Gastrocnemius medialis (tissue), 4 donors: ENCODE results near the gene PEX5L.

Experiments
- CTCF ChIP-seq, 5 experiments: fragments of 450-650 bp in 3 of 5; fragments of 200-600 bp in 2 of 5; sonication (generic) in 2 of 5; IDR thresholded peaks in 4 of 5; conservative IDR thresholded peaks in 1 of 5; 1 replicate in 4 of 5; 2 replicates in 1 of 5; pipeline ENCODE4 v1.5.1; 2016 to 2019; ENCODE audit warnings: antibody characterized with exemption in 5 of 5, mild to moderate bottlenecking in 3 of 5, moderate library complexity in 3 of 5
- POLR2A ChIP-seq, 2 donors: fragments of 450-650 bp; IDR thresholded peaks; one replicate each; pipeline ENCODE4 v1.6.1; 2017; ENCODE audit warnings: antibody characterized with exemption in 2 of 2, mild to moderate bottlenecking in 2 of 2, moderate library complexity in 2 of 2

GRCh38 chr3:179766416-179767133, 270.2 kb downstream of the PEX5L start:
- TF ChIP-seq CTCF (IDR thresholded peaks at IDR 0.05 in 4 of 5, conservative IDR thresholded peaks at IDR 0.05 in 1 of 5), result no peak
- no peak for TF ChIP-seq POLR2A (IDR thresholded peaks at IDR 0.05)
